ENCODE results near the gene CSPG4. TPM values are rescaled to one million over a fixed set of nuclear protein-coding genes. Genes with fewer than 3 reads are reported as not detected.
"Not testable (repeated sequence)": the region's sequence is repeated elsewhere in the genome, so short reads cannot be mapped to it uniquely, and the experiment has no call there.

Gene CSPG4
- total RNA-seq, 2 donors from 2014 or later = 2.1 to 12.7 TPM

DNA sequence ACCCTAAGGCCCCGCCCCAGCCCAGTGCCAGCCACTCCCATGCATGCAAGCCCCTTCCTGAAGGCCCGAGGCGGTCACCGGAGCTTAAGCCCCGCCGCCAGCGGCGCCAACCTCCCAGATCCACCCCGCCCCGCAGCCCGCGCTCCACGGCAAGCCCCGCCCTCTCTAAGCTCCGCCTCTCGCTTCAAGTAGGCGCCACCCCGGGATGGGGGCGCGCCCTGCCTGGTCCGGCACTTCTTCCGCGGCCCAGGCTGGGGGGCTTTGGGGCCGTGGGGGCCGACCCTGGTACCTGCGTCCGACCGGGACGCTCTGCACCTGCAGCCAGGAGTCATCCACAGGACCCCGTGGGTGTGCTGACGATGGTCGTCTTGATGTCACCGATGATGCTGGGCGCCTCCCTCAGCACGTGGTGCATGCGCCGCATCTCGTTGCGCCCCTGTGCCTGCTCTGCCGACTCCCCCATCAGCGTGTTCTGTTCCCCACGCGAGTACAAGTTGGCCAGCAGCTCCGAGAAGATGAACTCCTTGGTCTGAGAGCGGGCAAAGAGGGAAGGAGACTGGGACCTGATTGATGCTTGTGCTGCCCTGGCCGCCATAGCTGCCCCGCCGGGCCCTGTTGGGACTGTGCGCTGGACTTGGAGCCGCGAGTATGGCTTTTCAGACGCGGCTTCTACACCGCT, 26.1 kb upstream of the CSPG4 start:
- TF ChIP-seq, protein P1, sequence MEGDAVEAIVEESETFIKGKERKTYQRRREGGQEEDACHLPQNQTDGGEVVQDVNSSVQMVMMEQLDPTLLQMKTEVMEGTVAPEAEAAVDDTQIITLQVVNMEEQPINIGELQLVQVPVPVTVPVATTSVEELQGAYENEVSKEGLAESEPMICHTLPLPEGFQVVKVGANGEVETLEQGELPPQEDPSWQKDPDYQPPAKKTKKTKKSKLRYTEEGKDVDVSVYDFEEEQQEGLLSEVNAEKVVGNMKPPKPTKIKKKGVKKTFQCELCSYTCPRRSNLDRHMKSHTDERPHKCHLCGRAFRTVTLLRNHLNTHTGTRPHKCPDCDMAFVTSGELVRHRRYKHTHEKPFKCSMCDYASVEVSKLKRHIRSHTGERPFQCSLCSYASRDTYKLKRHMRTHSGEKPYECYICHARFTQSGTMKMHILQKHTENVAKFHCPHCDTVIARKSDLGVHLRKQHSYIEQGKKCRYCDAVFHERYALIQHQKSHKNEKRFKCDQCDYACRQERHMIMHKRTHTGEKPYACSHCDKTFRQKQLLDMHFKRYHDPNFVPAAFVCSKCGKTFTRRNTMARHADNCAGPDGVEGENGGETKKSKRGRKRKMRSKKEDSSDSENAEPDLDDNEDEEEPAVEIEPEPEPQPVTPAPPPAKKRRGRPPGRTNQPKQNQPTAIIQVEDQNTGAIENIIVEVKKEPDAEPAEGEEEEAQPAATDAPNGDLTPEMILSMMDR (IDR thresholded peaks at IDR 0.05) = no peak
- Histone ChIP-seq H3K9me3 (no peaks in the 10 kb centered on the region), H3K4me1 (no peaks in the 10 kb centered on the region), H3K9ac (ENCODE audit: low read depth in 2 of 2, low read length in 2 of 2) (peak overlapping the region; percentile 74 to 92), H3K4me3 (peak overlapping the region; percentile 90), H3K36me3 (no peaks in the 10 kb centered on the region), H3K27ac (no peak overlapping the region), H3K27me3 (no peaks in the 10 kb centered on the region)
- peak; percentile 98 for DNase-seq
- intact Hi-C loops (cut with DNase I) = loop anchor here (10.0 kb wide), 2 partner anchors 54 to 186 kb away; no protein-coding TSS in a partner anchor

DNA sequence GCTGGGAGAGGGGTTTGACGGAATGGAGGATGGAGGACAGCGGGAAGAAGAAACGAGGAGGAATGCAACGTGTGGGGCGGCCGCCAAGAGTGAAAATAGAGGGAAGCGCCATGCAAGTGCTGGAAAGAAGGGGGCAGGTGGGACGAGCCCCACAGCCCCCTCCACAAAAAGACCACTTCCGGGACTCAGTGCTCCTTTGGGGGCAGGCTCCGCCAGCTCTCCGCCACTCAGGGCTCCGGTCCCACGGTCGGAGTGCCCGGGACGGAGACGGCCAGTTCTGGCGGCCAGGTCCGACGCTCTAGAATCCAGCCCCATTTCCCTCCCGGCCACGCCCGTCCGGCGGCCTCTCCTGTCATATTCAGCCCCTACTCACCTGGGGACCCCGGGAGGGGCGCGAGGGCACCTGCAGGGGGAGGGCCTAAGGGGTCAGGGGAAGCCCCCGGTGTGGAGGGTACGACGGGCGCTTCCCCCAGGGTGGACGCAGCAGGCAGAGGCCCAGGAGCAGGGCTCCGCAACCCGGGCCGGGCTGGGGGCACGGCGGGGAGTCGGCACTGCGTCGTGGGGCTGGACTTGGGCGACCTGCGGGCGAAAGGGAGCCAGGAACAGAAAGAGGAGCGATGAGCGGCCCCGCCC, 25.5 kb upstream of the CSPG4 start:
- TF ChIP-seq, protein P1 (IDR thresholded peaks at IDR 0.05) = no peak
- intact Hi-C loops (cut with DNase I) = loop anchor here (10.0 kb wide), 2 partner anchors 53 to 187 kb away; no protein-coding TSS in a partner anchor
- Histone ChIP-seq H3K9me3 (no peaks in the 10 kb centered on the region), H3K36me3 (no peaks in the 10 kb centered on the region), H3K27me3 (no peaks in the 10 kb centered on the region), H3K27ac (no peak overlapping the region), H3K9ac (ENCODE audit: low read depth in 2 of 2, low read length in 2 of 2) (peak overlapping the region; percentile 74 to 92), H3K4me1 (no peaks in the 10 kb centered on the region), H3K4me3 (peak overlapping the region; percentile 90)
- DNase-seq = no peak

DNA sequence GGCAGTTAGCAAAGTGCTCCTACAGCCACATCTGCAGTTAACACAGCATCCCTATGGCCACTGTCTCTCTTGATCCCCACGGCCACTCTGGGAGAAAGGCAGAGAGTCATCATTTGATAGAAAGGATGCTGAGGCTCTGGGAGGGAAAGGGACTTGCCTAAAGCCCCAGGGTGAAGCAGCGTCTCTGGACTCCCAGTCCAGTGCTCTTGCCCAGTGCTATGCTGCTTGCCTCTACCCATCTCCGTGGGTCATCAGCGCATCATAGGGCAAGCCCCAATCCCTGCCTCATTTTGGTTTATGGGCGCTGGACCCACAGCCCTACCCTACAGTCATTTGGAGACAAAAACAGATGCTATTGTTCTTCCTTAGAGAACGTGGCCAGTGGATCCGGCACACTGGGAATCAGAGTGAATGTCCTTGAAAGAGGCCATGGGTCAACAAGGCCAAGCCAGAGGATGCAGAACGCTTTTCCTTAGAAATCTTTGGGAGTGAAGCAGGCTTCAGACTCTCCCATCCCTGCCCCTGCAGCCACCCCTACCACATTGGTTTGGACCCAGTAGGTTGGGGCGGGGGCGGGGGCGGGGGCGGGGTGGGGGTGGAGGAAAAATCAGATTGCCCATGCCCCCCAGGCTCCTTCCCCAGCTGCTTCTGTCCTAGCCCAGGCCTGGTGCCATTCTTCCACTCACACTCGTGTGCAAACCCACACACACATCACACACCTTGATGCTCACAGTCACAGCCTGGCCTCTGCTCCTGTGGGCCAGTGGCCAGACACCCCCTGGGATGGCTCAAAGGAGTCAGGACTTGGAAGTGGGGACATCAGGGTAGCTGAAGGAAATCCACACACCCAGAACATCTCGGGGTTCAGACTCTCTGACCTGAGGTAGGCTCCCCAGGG, 24.7 kb upstream of the CSPG4 start:
- H3K9me3 ChIP-seq, H3K4me1 ChIP-seq, H3K27ac ChIP-seq, H3K27me3 ChIP-seq, DNase-seq, H3K36me3 ChIP-seq: not testable (repeated sequence)
- intact Hi-C loops (cut with DNase I) = loop anchor here (10.0 kb wide), 2 partner anchors 53 to 187 kb away; no protein-coding TSS in a partner anchor
- Histone ChIP-seq H3K4me3 (peak overlapping the region; percentile 90), H3K9ac (ENCODE audit: low read depth in 2 of 2, low read length in 2 of 2) (peak overlapping the region; percentile 12 to 92)

DNA sequence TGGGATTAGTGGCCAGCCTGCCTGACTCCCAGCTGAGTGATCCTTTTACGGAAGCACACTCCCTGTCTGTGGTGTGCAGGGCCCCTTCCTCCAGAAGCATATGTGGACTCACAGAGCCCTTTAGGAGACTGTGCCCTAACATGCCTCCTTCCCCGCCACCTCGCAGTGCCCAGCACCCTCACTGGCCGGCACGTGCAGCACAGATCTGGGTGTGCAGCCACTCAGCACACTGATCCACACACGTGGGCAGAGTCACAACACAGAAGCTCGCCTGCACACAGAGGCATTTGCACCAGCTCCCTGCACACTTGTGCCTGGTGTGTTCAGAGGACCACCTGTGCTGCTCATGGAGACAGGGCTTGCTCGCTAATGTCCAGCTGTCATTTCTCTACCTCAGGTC, 23.6 kb upstream of the CSPG4 start:
- Histone ChIP-seq H3K27ac (no peak overlapping the region), H3K27me3 (no peaks in the 10 kb centered on the region), H3K9me3 (no peaks in the 10 kb centered on the region), H3K4me3 (no peak overlapping the region), H3K4me1 (no peaks in the 10 kb centered on the region), H3K36me3 (no peaks in the 10 kb centered on the region), H3K9ac (ENCODE audit: low read depth in 2 of 2, low read length in 2 of 2) (no peak overlapping the region)
- intact Hi-C loops (cut with DNase I) = loop anchor here (10.0 kb wide), 2 partner anchors 51 to 189 kb away; no protein-coding TSS in a partner anchor
- no peak for DNase-seq
- TF ChIP-seq, protein P1 (IDR thresholded peaks at IDR 0.05) = no peak

DNA sequence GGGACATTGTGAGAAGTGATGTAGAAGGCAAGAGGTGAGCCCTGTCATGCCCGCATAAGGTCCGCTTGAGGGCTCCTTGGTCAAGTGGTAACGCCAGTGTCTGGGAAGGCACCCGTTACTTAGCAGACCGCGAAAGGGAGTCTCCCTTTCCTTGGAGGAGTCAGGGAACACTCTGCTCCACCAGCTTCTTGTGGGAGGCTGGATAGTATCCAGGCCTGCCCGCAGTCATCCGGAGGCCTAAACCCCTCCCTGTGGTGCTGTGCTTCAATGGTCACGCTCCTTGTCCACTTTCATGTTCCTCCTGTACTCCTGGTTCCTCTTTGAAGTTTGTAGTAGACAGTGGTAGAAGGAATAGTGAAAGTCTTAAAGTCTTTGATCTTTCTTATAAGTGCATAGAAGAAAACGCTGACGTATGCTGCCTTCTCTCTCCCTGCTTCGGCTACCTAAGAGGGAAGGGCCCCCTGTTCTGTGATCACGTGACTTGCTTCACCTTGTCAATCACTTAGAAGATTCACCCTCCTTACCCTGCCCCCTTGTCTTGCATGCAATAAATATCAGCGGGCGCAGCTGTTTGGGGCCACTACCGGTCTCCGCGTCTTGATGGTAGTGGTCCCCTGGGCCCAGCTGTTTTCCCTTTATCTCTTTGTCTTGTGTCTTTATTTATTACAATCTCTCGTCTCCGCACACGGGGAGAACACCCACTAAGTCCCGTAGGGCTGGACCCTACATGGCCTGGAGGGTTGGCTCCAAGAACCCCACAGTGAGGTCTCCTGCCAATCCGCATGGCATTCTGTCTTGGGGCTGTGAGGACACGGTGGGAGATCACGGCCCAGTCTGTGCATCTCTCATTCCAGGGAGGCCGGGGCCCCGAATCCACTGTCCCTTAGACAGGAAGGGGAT, 22.5 kb upstream of the CSPG4 start:
- DNase-seq; H3K4me1 ChIP-seq; H3K27ac ChIP-seq; H3K27me3 ChIP-seq; H3K4me3 ChIP-seq; H3K9ac ChIP-seq (ENCODE audit: low read depth in 2 of 2, low read length in 2 of 2); H3K9me3 ChIP-seq; H3K36me3 ChIP-seq: not testable (repeated sequence)
- intact Hi-C loops (cut with DNase I) = loop anchor here (10.0 kb wide), 2 partner anchors 50 to 190 kb away; no protein-coding TSS in a partner anchor
